HepG2 (cell line): Measurements from ENCODE around the gene PLEKHH3. TPM values are rescaled to one million over a fixed set of nuclear protein-coding genes. Genes with fewer than 3 reads are reported as not detected.
A peak's percentile ranks its signal among the peaks of the same experiment; 100 is the strongest.

Experiments used
- ATAC-seq: fragments of 200-7000 bp; cut with Tn5 transposase; 3 replicates; pipeline ENCODE4 v1.9.1; 2020; ENCODE audit warnings: mild to moderate bottlenecking, moderate library complexity
- BruUV-seq: library from RNA; stranded (reverse); fragments of 400-500 nt; replicated peaks from 2 replicates; lab custom pipeline; 2021; lab: Mats Ljungman, UMichigan
- CTCF ChIA-PET: fragments of 300-600 bp; formaldehyde crosslinking; extraction: SDS; loops from one replicate; lab custom pipeline; 2021; ENCODE audit warnings: low total read pairs, inconsistent platforms, low intra/inter-chr PET ratio; lab: Yijun Ruan, JAX
- POLR2A ChIA-PET: fragments of 350-600 bp; sonication (Branson Sonifier 250); formaldehyde crosslinking; loops from one replicate; lab custom pipeline; 2020; ENCODE audit warnings: antibody characterized with exemption, inconsistent platforms; lab: Yijun Ruan, JAX
- DNase-seq: peaks from one replicate; pipeline ENCODE4 v3.0.0-alpha.2; 2015; ENCODE audit warnings: low spot score
- FAIRE-seq: peaks from 3 replicates; lab custom pipeline; 2011; peaks lifted over from hg19 to GRCh38; lab: Jason Lieb, UNC
- H2AFZ ChIP-seq: one replicate; pipeline ENCODE4 v1.6.1; 2011; ENCODE audit warnings: low read length, inconsistent platforms
- H3K27ac ChIP-seq: fragments of 300-600 bp; 3 replicates; pipeline ENCODE4 v1.8.0; 2011; ENCODE audit warnings: mixed run types, mild to moderate bottlenecking, mixed read lengths, low read length, inconsistent platforms; ENCODE audit not compliant: insufficient read depth; ENCODE audit errors: extremely low read length
- H3K27me3 ChIP-seq, 2 experiments: fragments of 200-600 bp in 1 of 2; 2 replicates in 1 of 2; 3 replicates in 1 of 2; pipeline versions ENCODE4 v1.6.0 to v1.8.0; 2011; ENCODE audit warnings: low read length in 2 of 2, mild to moderate bottlenecking in 2 of 2, moderate library complexity in 2 of 2, inconsistent platforms in 1 of 2; ENCODE audit not compliant: insufficient read depth in 2 of 2, control insufficient read depth in 1 of 2
- H3K36me3 ChIP-seq, 2 experiments: fragments of 200-600 bp in 1 of 2; replicated peaks in 1 of 2; 2 replicates in 1 of 2; 3 replicates in 1 of 2; pipeline versions ENCODE4 v1.5.1 to v1.8.0; 2011; ENCODE audit warnings: low read length in 2 of 2, inconsistent platforms in 1 of 2; ENCODE audit not compliant: insufficient read depth in 2 of 2, control insufficient read depth in 1 of 2
- H3K4me1 ChIP-seq: 2 replicates; pipeline ENCODE4 v1.5.1; 2012; ENCODE audit warnings: low read length, inconsistent platforms; ENCODE audit not compliant: insufficient read depth
- H3K4me2 ChIP-seq: 2 replicates; pipeline ENCODE4 v1.6.0; 2011; ENCODE audit warnings: low read depth, low read length, inconsistent platforms
- H3K4me3 ChIP-seq, 3 experiments: fragments of 200-600 bp in 1 of 3; sonication (generic), shearing (Covaris generic) in 1 of 3; replicated peaks in 1 of 3; 2 replicates each; pipeline ENCODE4 v1.5.1; 2011 to 2016; ENCODE audit warnings: low read length in 3 of 3, inconsistent platforms in 2 of 3, low read depth in 2 of 3, mild to moderate bottlenecking in 2 of 3, control low read depth in 1 of 3, mixed read lengths in 1 of 3; ENCODE audit not compliant: insufficient read depth in 1 of 3
- H3K79me2 ChIP-seq: one replicate; pipeline ENCODE4 v1.6.1; 2011; ENCODE audit warnings: low read length, inconsistent platforms; ENCODE audit not compliant: insufficient read depth
- H3K9ac ChIP-seq: 2 replicates; pipeline ENCODE4 v1.6.0; 2011; ENCODE audit warnings: mild to moderate bottlenecking, low read depth, low read length, inconsistent platforms; ENCODE audit not compliant: insufficient read depth
- H3K9me3 ChIP-seq: 2 replicates; pipeline ENCODE4 v1.5.1; 2012; ENCODE audit warnings: mild to moderate bottlenecking, low read length
- H4K20me1 ChIP-seq: 2 replicates; pipeline ENCODE4 v1.6.0; 2011; ENCODE audit warnings: inconsistent platforms, mild to moderate bottlenecking, low read length, moderate library complexity; ENCODE audit not compliant: insufficient read depth
- MZF1 ChIP-seq: sonication (generic); formaldehyde crosslinking; IDR thresholded peaks from 2 replicates; pipeline ENCODE4 v1.8.1; 2023; ENCODE audit warnings: mild to moderate bottlenecking, missing genetic modification reagents, borderline replicate concordance
- ZNF230 ChIP-seq: sonication (generic); formaldehyde crosslinking; IDR thresholded peaks from 2 replicates; pipeline ENCODE4 v1.4.0; 2020; ENCODE audit warnings: mild to moderate bottlenecking, missing genetic modification reagents
- ZNF547 ChIP-seq: sonication (generic); formaldehyde crosslinking; IDR thresholded peaks from 2 replicates; pipeline ENCODE4 v1.5.1; 2020; ENCODE audit warnings: mild to moderate bottlenecking, missing genetic modification reagents
- WGBS: methylation state at CpG from one replicate; pipeline ENCODE4 v1.1.6; 2017; ENCODE audit warnings: low lambda C conversion rate; 5-methylcytosine and 5-hydroxymethylcytosine counted together
- in situ Hi-C: cut with HindIII; loops from 2 replicates; pipeline ENCODE4 v1.10.0; 2017; ENCODE audit warnings: low pct_unique_long_range_greater_than_20kb; ENCODE audit not compliant: extremely low pct_ligation_motif_present
- intact Hi-C: fragments of 100-400 bp; cut with micrococcal nuclease; formaldehyde crosslinking; loops from one replicate; pipeline ENCODE4 v1.10.0; 2022; ENCODE audit not compliant: unreplicated experiment
- polyA plus RNA-seq, 8 experiments: library from polyadenylated mRNA; depleted of rRNA in 3 of 8; stranded (reverse) in 7 of 8; unstranded in 1 of 8; fragments of >200 nt; fragmentation: Illumina TruSeq in 4 of 8; extraction: Trizol in 4 of 8; gene quantifications; 2 replicates each; pipeline versions ENCODE4 v1.2.1 to v1.2.3, GENCODE V29; 2011 to 2016; ENCODE audit warnings: low read depth in 4 of 8, missing spikeins in 1 of 8, mixed read lengths in 1 of 8; ENCODE audit not compliant: insufficient read depth in 1 of 8
- total RNA-seq, 5 experiments: library from RNA; depleted of rRNA; stranded (reverse); fragments of >200 nt; fragmentation: Illumina TruSeq; extraction: Trizol; gene quantifications; 2 replicates each; pipeline ENCODE4 v1.2.3, GENCODE V29; 2016; ENCODE audit warnings: low read depth in 1 of 5

PLEKHH3 gene
- total and polyA plus RNA-seq, 2 of the 13 experiments (the other 11 are each of a cell fraction or from before 2014, with no cell fraction given): 6.0 to 19.9 TPM

DNA sequence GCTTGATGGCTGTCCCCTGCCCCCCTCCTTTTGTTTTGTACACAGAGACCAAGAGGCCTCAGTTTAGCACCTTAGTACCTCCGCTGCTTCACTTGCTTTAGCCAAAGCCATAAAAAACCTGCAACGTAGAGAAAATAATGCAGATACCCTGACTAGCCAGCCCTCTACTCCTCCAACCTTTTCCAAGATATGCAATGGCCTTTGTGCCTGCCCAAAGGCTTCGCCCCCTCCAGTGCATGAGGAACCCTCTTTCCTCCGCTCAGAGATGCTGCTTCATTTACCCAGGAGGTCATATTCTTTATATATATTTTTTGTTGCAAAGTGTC lies 22.6 kb upstream of the PLEKHH3 start:
- ATAC-seq: no peak
- Histone ChIP-seq H3K9me3 (no peaks in the 10 kb centered on the region), H3K36me3 (peaks cover 2 to 16% of the 10 kb centered on the region in 2 experiments), H3K9ac (no peak overlapping the region), H2AFZ (no peak overlapping the region), H3K27ac (no peak overlapping the region), H4K20me1 (no peaks in the 10 kb centered on the region), H3K4me2 (no peak overlapping the region), H3K4me1 (no peaks in the 10 kb centered on the region), H3K27me3 (no peaks in the 10 kb centered on the region), H3K4me3 (no peak overlapping the region), H3K79me2 (no peaks in the 10 kb centered on the region)
- no peak for FAIRE-seq
- TSS peak; percentile 53 for BruUV-seq
- in situ Hi-C loops: no loop called here
- DNase-seq: no peak
- intact Hi-C loops: no loop called here
- TF ChIP-seq ZNF230: no peak
- no peak for TF ChIP-seq ZNF547 (CRISPR knock-in tag)
- WGBS: 97% methylated on average over 4 of the region's 4 CpGs
- ChIA-PET CTCF (no interaction called here), POLR2A (interaction anchor here (1.1 to 2.2 kb wide), 2 partner anchors 45 to 81 kb away, joined by 3 to 5 read pairs; partner anchors contain the start of gene WNK4)

DNA sequence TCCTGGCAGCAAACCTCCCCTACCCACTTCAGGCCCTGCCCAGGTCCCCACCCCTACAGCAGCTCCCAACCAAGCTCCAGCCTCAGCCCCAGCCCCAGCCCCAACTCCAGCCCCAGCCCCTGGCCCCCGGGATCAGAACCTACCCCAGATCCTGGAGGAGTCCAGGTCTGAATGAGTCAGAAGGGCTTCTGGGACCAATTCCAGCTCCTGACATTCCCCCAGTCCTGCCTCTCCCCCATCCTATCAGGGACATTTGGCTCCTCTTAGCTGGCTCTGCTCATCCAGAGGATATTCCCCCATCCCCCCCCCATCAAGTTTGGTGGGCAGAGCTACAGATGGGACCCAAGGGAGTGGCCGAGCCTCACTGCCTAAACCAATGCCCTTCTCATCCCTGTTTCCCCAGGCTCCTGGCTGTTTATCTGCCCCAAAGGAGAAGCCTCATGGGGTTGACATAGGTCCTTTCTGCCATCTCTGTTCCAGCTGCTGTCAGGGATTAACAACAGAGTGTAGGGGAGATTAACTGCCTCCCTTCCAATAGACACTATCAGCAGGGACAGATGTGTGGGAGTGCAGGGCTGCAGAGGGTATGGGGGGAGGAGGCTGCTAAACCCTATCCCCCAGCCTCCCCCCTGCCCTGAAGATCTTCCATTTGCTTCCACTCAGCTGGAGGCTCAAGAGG lies 22.1 kb upstream of the PLEKHH3 start:
- H3K4me1 ChIP-seq: no peaks in the 10 kb centered on the region
- no peak for DNase-seq
- no peak overlapping the region for H3K4me2 ChIP-seq
- peaks cover 2 to 14% of the 10 kb centered on the region in 2 experiments for H3K36me3 ChIP-seq
- in situ Hi-C loops (no loop called here), intact Hi-C loops (no loop called here)
- BruUV-seq: no TSS peak
- CTCF ChIA-PET: no interaction called here
- no peaks in the 10 kb centered on the region for H4K20me1 ChIP-seq
- no peak for FAIRE-seq
- ATAC-seq: no peak
- TF ChIP-seq MZF1 (CRISPR knock-in tag): no peak
- TF ChIP-seq, all 625 proteins: peak for 0
- Histone ChIP-seq H3K9me3 (no peaks in the 10 kb centered on the region), H3K79me2 (no peaks in the 10 kb centered on the region), H3K9ac (no peak overlapping the region), H3K27ac (no peak overlapping the region), H3K4me3 (no peak overlapping the region), H2AFZ (no peak overlapping the region), H3K27me3 (no peaks in the 10 kb centered on the region)
- POLR2A ChIA-PET: interaction anchor here (1.1 kb wide), 1 partner anchor 45 kb away, joined by 3 read pairs; no protein-coding TSS in a partner anchor
- 94% methylated on average over 2 of the region's 2 CpGs for WGBS
